WI38 (cell line): Measurements from ENCODE around the gene PRDM1.
A peak's percentile ranks its signal among the peaks of the same experiment; 100 is the strongest.

Experiments used
- H3K4me3 ChIP-seq: 2 replicates; pipeline ENCODE4 v1.5.1; 2011; ENCODE audit warnings: low read depth, mild to moderate bottlenecking, control low read depth, low read length
- CTCF ChIP-seq: IDR thresholded peaks from 2 replicates; pipeline ENCODE4 v1.5.1; 2012; ENCODE audit warnings: low read depth, mild to moderate bottlenecking, control low read depth, low read length

Gene PRDM1

DNA sequence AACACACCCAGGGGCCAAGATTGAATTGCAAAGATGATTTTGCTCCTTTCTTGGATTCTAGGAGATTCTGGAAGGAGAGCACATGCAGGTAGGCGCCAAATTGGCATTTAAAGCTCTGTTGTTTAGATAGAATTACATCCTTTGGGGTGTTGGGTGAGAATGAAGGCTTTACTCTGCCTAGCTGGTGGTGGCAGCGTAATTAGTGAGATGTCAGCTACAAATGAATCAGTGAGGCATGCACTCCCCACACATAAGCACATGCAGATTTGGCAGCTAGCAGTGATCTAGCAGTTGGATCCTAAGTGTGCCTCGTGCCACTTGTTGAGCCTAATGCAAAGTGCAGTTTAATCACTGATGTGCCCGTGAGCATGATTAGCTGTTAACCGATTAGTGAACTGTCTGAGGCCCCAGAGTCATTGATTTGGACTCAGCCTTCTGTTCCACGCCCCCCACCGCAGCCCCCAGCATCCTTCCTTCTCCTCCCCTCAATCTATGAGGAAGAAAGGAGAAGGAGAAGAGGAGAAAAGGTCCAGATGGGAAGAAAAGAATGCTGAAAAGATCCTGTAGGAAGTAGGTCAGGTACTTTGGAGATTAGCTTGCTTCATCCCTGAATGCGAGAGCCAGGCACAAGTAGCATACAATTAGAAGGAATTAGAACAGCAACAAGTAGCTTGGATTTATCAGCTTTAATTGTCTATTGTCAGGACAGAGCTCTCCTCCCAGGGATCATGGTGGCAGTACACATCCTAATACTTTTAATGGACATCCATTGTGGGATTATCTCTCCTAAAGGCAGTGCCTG, 6.0 kb upstream of the PRDM1 start:
- no peak overlapping the region for H3K4me3 ChIP-seq
- TF ChIP-seq CTCF, result no peak

- no peak for TF ChIP-seq CTCF
- H3K4me3 ChIP-seq, result no peak overlapping the region
Observed at GRCh38 chr6:106080763-106081095, 5.4 kb upstream of the PRDM1 start.

GRCh38 chr6:106081715-106082114, 4.4 kb upstream of the PRDM1 start:
- no peak overlapping the region for H3K4me3 ChIP-seq
- no peak for TF ChIP-seq CTCF

- H3K4me3 ChIP-seq, result no peak overlapping the region
- no peak for TF ChIP-seq CTCF
Observed at GRCh38 chr6:106082735-106083398, 3.3 kb upstream of the PRDM1 start.

DNA sequence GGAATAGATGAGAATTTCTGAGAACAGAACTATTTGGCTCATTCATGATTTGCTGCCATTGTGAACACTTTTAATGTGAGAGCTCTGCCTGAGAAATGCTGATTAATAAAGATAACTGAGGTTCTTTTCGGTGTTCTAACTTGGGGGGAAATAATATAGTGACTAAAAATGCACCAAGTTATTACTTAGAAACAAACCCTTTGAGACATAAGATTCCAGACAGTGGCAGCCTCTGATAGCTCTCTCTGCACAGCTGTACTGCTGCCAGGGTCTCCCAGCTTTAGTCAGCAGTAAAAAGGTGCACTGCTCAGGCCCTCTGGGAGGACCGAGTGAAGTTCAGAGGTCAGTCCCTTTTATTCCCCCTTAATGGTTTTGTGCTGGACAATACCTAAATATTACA, 2.5 kb upstream of the PRDM1 start:
- H3K4me3 ChIP-seq, result no peak overlapping the region
- TF ChIP-seq CTCF, result no peak

GRCh38 chr6:106084106-106084988, 1.8 kb upstream of the PRDM1 start:
- no peak overlapping the region for H3K4me3 ChIP-seq
- peak; percentile 55 for TF ChIP-seq CTCF
